Cerebellar cortex (tissue), 1 donor: Measurements from ENCODE around the gene SNRNP200.
"Not testable (repeated sequence)": the region's sequence is repeated elsewhere in the genome, so short reads cannot be mapped to it uniquely, and the experiment has no call there.

ENCODE experiments used
- DNase-seq: peaks from one replicate; pipeline ENCODE4 v3.0.0-alpha.2; 2015; ENCODE audit warnings: low spot score

The SNRNP200 gene

GRCh38 chr2:96325041-96325883 lies 19.9 kb upstream of the SNRNP200 start, which contains the start of gene ITPRIPL1:
TSS of gene ITPRIPL1 (plus strand) at chr2:96325317. CDS start at chr2:96325840, 523 bp downstream.
- DNase-seq: peak; percentile 53

GRCh38 chr2:96324721-96325040 lies 19.3 kb upstream of the SNRNP200 start:
- DNase-seq: no peak

- no peak for DNase-seq
Observed at GRCh38 chr2:96323849-96324248, 18.5 kb upstream of the SNRNP200 start.

- peak; percentile 68 for DNase-seq
Observed at GRCh38 chr2:96320728-96321622, 15.6 kb upstream of the SNRNP200 start.

- no peak for DNase-seq
Observed at GRCh38 chr2:96320326-96320725, 15.0 kb upstream of the SNRNP200 start.

- DNase-seq: no peak
Observed at GRCh38 chr2:96319396-96319795, 14.1 kb upstream of the SNRNP200 start.

- DNase-seq: no peak
Observed at GRCh38 chr2:96318723-96319122, 13.4 kb upstream of the SNRNP200 start.

GRCh38 chr2:96317584-96317997 lies 12.2 kb upstream of the SNRNP200 start:
- no peak for DNase-seq

GRCh38 chr2:96316999-96317398 lies 11.7 kb upstream of the SNRNP200 start:
- DNase-seq: no peak

- no peak for DNase-seq
Observed at GRCh38 chr2:96315400-96316071, 10.2 kb upstream of the SNRNP200 start.

- no peak for DNase-seq
Observed at GRCh38 chr2:96315005-96315399, 9.7 kb upstream of the SNRNP200 start.

GRCh38 chr2:96308248-96308647 lies 2.9 kb upstream of the SNRNP200 start:
- DNase-seq: no peak

- no peak for DNase-seq
Observed at GRCh38 chr2:96306370-96306769, 1.0 kb upstream of the SNRNP200 start.

- DNase-seq: no peak
Observed at GRCh38 chr2:96305979-96306308, 598 bp upstream of the SNRNP200 start.

GRCh38 chr2:96304606-96305005 lies 740 bp downstream of the SNRNP200 start:
- DNase-seq: no peak

GRCh38 chr2:96301865-96302264 lies 3.5 kb downstream of the SNRNP200 start:
- DNase-seq: peak; percentile 17

- DNase-seq: no peak
Observed at GRCh38 chr2:96296925-96297324, 8.4 kb downstream of the SNRNP200 start.

- DNase-seq: not testable (repeated sequence)
Observed at GRCh38 chr2:96294271-96294670, 11.1 kb downstream of the SNRNP200 start.

GRCh38 chr2:96291751-96292150 lies 13.6 kb downstream of the SNRNP200 start:
- no peak for DNase-seq

GRCh38 chr2:96287273-96287856 lies 18.0 kb downstream of the SNRNP200 start:
- no peak for DNase-seq

GRCh38 chr2:96276787-96277499 lies 28.4 kb downstream of the SNRNP200 start:
- no peak for DNase-seq
